Sigmoid colon (tissue), 3 donors: ENCODE data around the gene ACAD11.

Experiments used
- POLR2A ChIP-seq, 2 donors: fragments of 450-650 bp; IDR thresholded peaks; one replicate each; pipeline ENCODE4 v1.6.1; 2016; ENCODE audit warnings: antibody characterized with exemption in 2 of 2, mild to moderate bottlenecking in 2 of 2, moderate library complexity in 2 of 2
- TF ChIP-seq, protein P1 (sequence below), 4 experiments: fragments of 450-650 bp in 3 of 4; fragments of 200-600 bp in 1 of 4; IDR thresholded peaks; one replicate each; pipeline ENCODE4 v1.5.1; 2016 to 2019; ENCODE audit warnings: antibody characterized with exemption in 4 of 4, mild to moderate bottlenecking in 3 of 4, moderate library complexity in 2 of 4

DNA sequence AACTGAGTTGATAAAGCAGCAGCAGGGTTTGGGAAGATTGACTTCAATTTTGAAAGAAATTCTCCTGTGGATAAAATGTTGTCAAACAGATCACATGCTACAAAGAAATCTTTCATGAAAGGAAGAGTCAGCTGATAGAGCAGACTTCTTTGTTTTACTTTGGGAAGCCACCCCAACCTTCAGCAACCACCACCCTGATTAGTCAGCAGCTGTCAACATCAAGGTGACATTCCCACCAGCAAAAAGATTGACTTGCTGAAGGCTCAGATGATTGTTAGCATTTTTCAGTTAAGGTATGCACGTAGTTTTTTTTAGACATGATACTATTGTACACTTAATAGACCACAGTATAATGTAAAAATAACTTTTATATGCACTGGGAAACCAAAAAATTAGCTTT lies 150.1 kb downstream of the ACAD11 start:
- TF ChIP-seq, protein P1, sequence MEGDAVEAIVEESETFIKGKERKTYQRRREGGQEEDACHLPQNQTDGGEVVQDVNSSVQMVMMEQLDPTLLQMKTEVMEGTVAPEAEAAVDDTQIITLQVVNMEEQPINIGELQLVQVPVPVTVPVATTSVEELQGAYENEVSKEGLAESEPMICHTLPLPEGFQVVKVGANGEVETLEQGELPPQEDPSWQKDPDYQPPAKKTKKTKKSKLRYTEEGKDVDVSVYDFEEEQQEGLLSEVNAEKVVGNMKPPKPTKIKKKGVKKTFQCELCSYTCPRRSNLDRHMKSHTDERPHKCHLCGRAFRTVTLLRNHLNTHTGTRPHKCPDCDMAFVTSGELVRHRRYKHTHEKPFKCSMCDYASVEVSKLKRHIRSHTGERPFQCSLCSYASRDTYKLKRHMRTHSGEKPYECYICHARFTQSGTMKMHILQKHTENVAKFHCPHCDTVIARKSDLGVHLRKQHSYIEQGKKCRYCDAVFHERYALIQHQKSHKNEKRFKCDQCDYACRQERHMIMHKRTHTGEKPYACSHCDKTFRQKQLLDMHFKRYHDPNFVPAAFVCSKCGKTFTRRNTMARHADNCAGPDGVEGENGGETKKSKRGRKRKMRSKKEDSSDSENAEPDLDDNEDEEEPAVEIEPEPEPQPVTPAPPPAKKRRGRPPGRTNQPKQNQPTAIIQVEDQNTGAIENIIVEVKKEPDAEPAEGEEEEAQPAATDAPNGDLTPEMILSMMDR (IDR thresholded peaks at IDR 0.05) = no peak
- no peak for TF ChIP-seq POLR2A (IDR thresholded peaks at IDR 0.05)
